AG04449 (cell line): ENCODE measurements around the gene SLC5A3.

Experiments
- CTCF ChIA-PET: fragments of 350-600 bp; formaldehyde crosslinking; extraction: SDS; loops from one replicate; lab custom pipeline; 2021; ENCODE audit warnings: antibody characterized with exemption; lab: Yijun Ruan, JAX
- POLR2A ChIA-PET: fragments of 400-600, 350-600 bp; formaldehyde crosslinking; extraction: SDS; loops from one replicate; lab custom pipeline; 2020; ENCODE audit warnings: antibody characterized with exemption, inconsistent platforms; lab: Yijun Ruan, JAX
- DNase-seq: peaks from one replicate; pipeline ENCODE4 v3.0.0-alpha.2; 2010; ENCODE audit warnings: low read depth, low spot score
- H3K4me3 ChIP-seq: 2 replicates; pipeline ENCODE4 v1.5.1; 2011; ENCODE audit warnings: low read depth, mild to moderate bottlenecking, control low read depth, low read length
- TF ChIP-seq, protein P1 (sequence below): IDR thresholded peaks from one replicate; pipeline ENCODE4 v1.5.1; 2011; ENCODE audit warnings: mild to moderate bottlenecking, moderate library complexity, low read length, control low read depth, inconsistent platforms; ENCODE audit not compliant: insufficient read depth; ENCODE audit errors: missing control alignments

Gene SLC5A3

GRCh38 chr21:34074283-34075090 is 1.1 kb downstream of the SLC5A3 start:
- CTCF ChIA-PET = interaction anchor here (0.6 to 5.1 kb wide), 8 partner anchors 11 to 279 kb away, joined by 3 to 37 read pairs (median 8); no protein-coding TSS in a partner anchor
- no peak for DNase-seq

DNA sequence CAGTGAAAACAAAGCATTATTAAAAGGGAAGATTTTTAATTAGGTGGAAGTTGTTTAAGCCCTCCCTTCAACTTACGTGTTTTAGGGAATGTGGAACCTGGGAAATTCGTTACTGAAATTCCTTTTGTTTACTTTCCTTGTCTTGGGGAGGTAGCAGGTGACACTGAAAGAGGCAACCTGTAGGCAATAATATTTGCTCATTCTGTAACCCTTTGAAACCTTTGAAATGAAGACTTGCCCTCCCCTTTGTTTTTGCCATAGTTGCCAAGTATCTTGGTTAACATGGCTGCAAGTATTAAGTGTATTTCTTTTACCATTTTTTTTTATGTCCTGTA is 1.7 kb downstream of the SLC5A3 start:
- H3K4me3 ChIP-seq = peak overlapping the region; percentile 85
- ChIA-PET POLR2A (no interaction called here), CTCF (interaction anchor here (1.4 to 5.1 kb wide), 9 partner anchors 12 to 276 kb away, joined by 3 to 37 read pairs (median 7); no protein-coding TSS in a partner anchor)
- DNase-seq = no peak
- TF ChIP-seq, protein P1, sequence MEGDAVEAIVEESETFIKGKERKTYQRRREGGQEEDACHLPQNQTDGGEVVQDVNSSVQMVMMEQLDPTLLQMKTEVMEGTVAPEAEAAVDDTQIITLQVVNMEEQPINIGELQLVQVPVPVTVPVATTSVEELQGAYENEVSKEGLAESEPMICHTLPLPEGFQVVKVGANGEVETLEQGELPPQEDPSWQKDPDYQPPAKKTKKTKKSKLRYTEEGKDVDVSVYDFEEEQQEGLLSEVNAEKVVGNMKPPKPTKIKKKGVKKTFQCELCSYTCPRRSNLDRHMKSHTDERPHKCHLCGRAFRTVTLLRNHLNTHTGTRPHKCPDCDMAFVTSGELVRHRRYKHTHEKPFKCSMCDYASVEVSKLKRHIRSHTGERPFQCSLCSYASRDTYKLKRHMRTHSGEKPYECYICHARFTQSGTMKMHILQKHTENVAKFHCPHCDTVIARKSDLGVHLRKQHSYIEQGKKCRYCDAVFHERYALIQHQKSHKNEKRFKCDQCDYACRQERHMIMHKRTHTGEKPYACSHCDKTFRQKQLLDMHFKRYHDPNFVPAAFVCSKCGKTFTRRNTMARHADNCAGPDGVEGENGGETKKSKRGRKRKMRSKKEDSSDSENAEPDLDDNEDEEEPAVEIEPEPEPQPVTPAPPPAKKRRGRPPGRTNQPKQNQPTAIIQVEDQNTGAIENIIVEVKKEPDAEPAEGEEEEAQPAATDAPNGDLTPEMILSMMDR = no peak

More at GRCh38 chr21:34074283-34075090, 1.1 kb downstream of the SLC5A3 start:
- POLR2A ChIA-PET = no interaction called here
- TF ChIP-seq, protein P1 = no peak
- peak overlapping the region; percentile 85 for H3K4me3 ChIP-seq

- H3K4me3 ChIP-seq = peak overlapping the region; percentile 26
- ChIA-PET CTCF (interaction anchor here (1.4 to 5.1 kb wide), 6 partner anchors 15 to 275 kb away, joined by 3 to 37 read pairs (median 7); no protein-coding TSS in a partner anchor), POLR2A (no interaction called here)
- TF ChIP-seq, protein P1 = no peak
- DNase-seq = no peak
Measured at GRCh38 chr21:34075760-34076660, 2.6 kb downstream of the SLC5A3 start.

GRCh38 chr21:34076835-34077234 is 3.5 kb downstream of the SLC5A3 start:
- TF ChIP-seq, protein P1 = no peak
- ChIA-PET POLR2A (no interaction called here), CTCF (interaction anchor here (1.1 to 5.1 kb wide), 5 partner anchors 14 to 271 kb away, joined by 3 to 37 read pairs (median 8); no protein-coding TSS in a partner anchor)
- H3K4me3 ChIP-seq = no peak overlapping the region
- no peak for DNase-seq

DNA sequence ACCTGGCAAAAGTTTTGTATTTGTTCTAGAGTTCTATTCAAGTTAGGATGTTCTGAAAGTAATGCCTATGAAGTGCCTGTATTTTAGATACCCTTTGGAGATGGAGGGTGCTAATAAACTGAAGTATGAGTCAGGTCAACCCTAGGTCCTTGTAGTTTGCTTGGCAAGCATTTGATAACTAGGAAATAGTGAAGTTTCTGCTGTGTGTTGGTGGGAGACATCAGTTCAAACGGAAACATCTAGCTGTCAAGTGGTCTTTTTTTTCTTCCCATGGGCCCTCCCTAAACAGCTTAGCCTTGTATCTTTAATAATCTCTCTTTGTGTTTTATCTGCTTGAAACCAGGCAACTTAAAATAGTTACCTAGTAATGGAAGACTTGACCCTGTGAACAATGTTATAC is 4.5 kb downstream of the SLC5A3 start:
- POLR2A ChIA-PET = no interaction called here
- CTCF ChIA-PET = interaction anchor here (0.8 to 2.2 kb wide), 3 partner anchors 17 to 154 kb away, joined by 3 to 8 read pairs (median 4); no protein-coding TSS in a partner anchor

More for the DNA sequence above, 4.5 kb downstream of the SLC5A3 start:
- no peak overlapping the region for H3K4me3 ChIP-seq
- no peak for DNase-seq
- TF ChIP-seq, protein P1 = no peak
